Caco-2 (cell line): ENCODE data around the gene AGBL2. TPM values are rescaled to one million over a fixed set of nuclear protein-coding genes. Genes with fewer than 3 reads are reported as not detected.
"Not testable (repeated sequence)": the region's sequence is repeated elsewhere in the genome, so short reads cannot be mapped to it uniquely, and the experiment has no call there.

ENCODE experiments used
- BruUV-seq: library from RNA; stranded (reverse); fragments of 400-500 nt; replicated peaks from 2 replicates; lab custom pipeline; 2021; lab: Mats Ljungman, UMichigan
- CTCF ChIA-PET: fragments of 300-600 bp; sonication (Branson Sonifier 250); formaldehyde crosslinking; loops from one replicate; lab custom pipeline; 2022; ENCODE audit warnings: antibody characterized with exemption; lab: Charles Lee
- POLR2A ChIA-PET: fragments of 300-600 bp; sonication (Branson Sonifier 250); formaldehyde crosslinking; loops from one replicate; lab custom pipeline; 2022; ENCODE audit warnings: antibody characterized with exemption; lab: Charles Lee
- DNase-seq, 2 experiments: peaks; one replicate each; pipeline versions ENCODE4 v3.0.0 to v3.0.0-alpha.2; 2020 to 2022
- H3K27me3 ChIP-seq: replicated peaks from 2 replicates; pipeline ENCODE4 v1.6.0; 2011; ENCODE audit warnings: low read length; ENCODE audit not compliant: control insufficient read depth, insufficient read depth
- H3K36me3 ChIP-seq: 2 replicates; pipeline ENCODE4 v1.5.1; 2011; ENCODE audit warnings: low read length; ENCODE audit not compliant: control insufficient read depth, insufficient read depth
- H3K4me1 ChIP-seq: fragments of 250-450 bp; sonication (Bioruptor Pico); 2 replicates; pipeline ENCODE4 v1.5.1; 2020; ENCODE audit warnings: mild to moderate bottlenecking
- H3K4me3 ChIP-seq: 2 replicates; pipeline ENCODE4 v1.5.1; 2011; ENCODE audit warnings: low read depth, mild to moderate bottlenecking, control low read depth, low read length
- H3K9me3 ChIP-seq: fragments of 250-450 bp; sonication (Bioruptor Pico); 2 replicates; pipeline ENCODE4 v1.5.1; 2020; ENCODE audit warnings: mild to moderate bottlenecking, moderate library complexity
- H3K27ac Mint-ChIP-seq: one replicate; pipeline ENCODE4 v1.8.0; 2022; ENCODE audit warnings: mixed read lengths; ENCODE audit not compliant: unreplicated experiment
- H3K27me3 Mint-ChIP-seq: one replicate; pipeline ENCODE4 v1.8.0; 2022; ENCODE audit warnings: mixed read lengths; ENCODE audit not compliant: insufficient read depth, unreplicated experiment
- H3K36me3 Mint-ChIP-seq: one replicate; pipeline ENCODE4 v1.8.0; 2022; ENCODE audit warnings: mild to moderate bottlenecking, mixed read lengths; ENCODE audit not compliant: insufficient read depth, unreplicated experiment
- H3K4me1 Mint-ChIP-seq: one replicate; pipeline ENCODE4 v1.8.0; 2022; ENCODE audit warnings: low read depth, mixed read lengths; ENCODE audit not compliant: unreplicated experiment
- H3K4me3 Mint-ChIP-seq: one replicate; pipeline ENCODE4 v1.8.0; 2022; ENCODE audit warnings: mild to moderate bottlenecking, moderate library complexity, mixed read lengths; ENCODE audit not compliant: unreplicated experiment
- H3K9me3 Mint-ChIP-seq: one replicate; pipeline ENCODE4 v1.8.0; 2022; ENCODE audit warnings: mixed read lengths; ENCODE audit not compliant: unreplicated experiment
- intact Hi-C: fragments of 100-400 bp; cut with micrococcal nuclease; formaldehyde crosslinking; loops from one replicate; pipeline ENCODE4 v1.10.0; 2022; ENCODE audit not compliant: unreplicated experiment
- total RNA-seq: library from RNA; stranded (reverse); gene quantifications from 2 replicates; pipeline ENCODE4 v1.2.3, GENCODE V29; 2022
- TF ChIP-seq, protein P1 (sequence below), 2 experiments: fragments of 200-600 bp in 1 of 2; IDR thresholded peaks; 1 replicate in 1 of 2; 2 replicates in 1 of 2; pipeline versions ENCODE4 v1.5.1 to v1.8.0; 2011 to 2022; ENCODE audit warnings: antibody characterized with exemption in 1 of 2, control low read depth in 1 of 2, inconsistent platforms in 1 of 2, low read depth in 1 of 2, low read length in 1 of 2, mild to moderate bottlenecking in 1 of 2, moderate library complexity in 1 of 2; ENCODE audit not compliant: insufficient read depth in 1 of 2, severe bottlenecking in 1 of 2, unreplicated experiment in 1 of 2

AGBL2 gene
- total RNA-seq, 1 experiment from 2014 or later = 2.9 TPM

DNA sequence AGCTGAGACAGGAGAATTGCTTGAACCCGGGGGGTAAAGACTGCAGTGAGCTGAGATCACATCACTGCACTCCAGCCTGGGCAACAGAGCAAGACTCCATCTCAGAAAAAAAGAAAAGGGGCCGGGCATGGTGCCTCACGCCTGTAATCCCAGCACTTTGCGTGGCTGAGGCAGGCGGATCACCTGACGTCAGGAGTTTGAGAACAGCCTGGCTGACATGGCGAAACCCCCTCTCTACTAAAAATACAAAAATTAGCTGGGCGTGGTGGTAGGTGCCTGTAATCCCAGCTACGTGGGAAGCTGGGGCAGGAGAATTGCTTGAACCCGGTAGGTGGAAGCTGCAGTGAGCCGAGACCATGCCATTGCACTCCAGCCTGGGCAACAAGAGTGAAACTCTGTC is 78.8 kb downstream of the AGBL2 start:
- H3K4me3 Mint-ChIP-seq, H3K4me1 Mint-ChIP-seq, BruUV-seq, H3K4me3 ChIP-seq, H3K9me3 Mint-ChIP-seq, H3K27me3 Mint-ChIP-seq, H3K27me3 ChIP-seq, intact Hi-C loops, H3K27ac Mint-ChIP-seq, DNase-seq, H3K9me3 ChIP-seq, POLR2A ChIA-PET, H3K4me1 ChIP-seq, CTCF ChIA-PET, H3K36me3 ChIP-seq: not testable (repeated sequence)
- H3K36me3 Mint-ChIP-seq = peaks cover 82% of the 10 kb centered on the region

DNA sequence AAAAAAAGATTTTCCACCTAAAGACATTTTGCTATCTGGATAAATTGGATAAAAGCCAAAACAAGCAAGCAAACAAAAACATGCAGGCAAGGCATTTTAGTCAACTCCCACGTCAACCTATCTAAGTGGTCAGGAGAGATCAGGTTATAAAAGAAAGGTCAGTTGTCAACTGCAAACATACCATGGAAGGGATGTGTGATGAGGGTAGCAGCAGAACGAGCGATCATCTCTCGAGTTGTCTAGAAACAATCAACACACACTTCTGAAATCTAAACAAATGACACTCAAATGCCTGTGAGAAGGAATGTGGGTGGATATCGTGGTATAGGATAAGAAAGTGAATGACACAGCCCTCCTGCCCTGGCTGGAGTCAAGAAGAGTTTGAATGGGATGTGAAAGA is 83.7 kb downstream of the AGBL2 start:
- CTCF ChIA-PET = no interaction called here

DNA sequence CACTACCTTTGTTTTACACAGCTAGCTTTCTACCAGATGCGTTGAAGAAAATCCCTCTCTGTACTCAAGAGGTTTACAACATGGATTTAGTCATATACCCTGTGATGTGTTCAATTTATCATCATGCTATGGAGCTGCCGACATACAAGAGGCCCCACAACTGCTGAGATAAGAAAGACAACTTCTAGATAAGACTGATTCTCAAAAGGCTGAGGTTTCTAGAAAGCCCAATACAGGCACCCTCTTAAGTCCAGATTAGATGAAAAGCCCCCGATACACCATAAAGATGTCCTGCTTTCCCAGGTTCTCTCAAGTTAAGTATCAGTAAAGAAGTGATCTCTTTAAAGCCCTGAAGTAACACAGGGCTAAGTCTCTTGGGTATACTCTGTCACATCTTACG is 87.1 kb downstream of the AGBL2 start:
- Histone ChIP-seq H3K9me3 (no peaks in the 10 kb centered on the region), H3K4me3 (no peak overlapping the region), H3K4me1 (peaks cover 6% of the 10 kb centered on the region; the same call in 1 of the 2 replicates), H3K36me3 (peaks cover 3% of the 10 kb centered on the region), H3K27me3 (no peaks in the 10 kb centered on the region)
- ChIA-PET CTCF (interaction anchor here (1.2 kb wide), 1 partner anchor 156 kb away, joined by 5 read pairs; no protein-coding TSS in a partner anchor), POLR2A (no interaction called here)
- DNase-seq = no peak
- no TSS peak for BruUV-seq
- no peak overlapping the region for H3K4me3 Mint-ChIP-seq
- H3K9me3 Mint-ChIP-seq = no peaks in the 10 kb centered on the region
- TF ChIP-seq, protein P1, sequence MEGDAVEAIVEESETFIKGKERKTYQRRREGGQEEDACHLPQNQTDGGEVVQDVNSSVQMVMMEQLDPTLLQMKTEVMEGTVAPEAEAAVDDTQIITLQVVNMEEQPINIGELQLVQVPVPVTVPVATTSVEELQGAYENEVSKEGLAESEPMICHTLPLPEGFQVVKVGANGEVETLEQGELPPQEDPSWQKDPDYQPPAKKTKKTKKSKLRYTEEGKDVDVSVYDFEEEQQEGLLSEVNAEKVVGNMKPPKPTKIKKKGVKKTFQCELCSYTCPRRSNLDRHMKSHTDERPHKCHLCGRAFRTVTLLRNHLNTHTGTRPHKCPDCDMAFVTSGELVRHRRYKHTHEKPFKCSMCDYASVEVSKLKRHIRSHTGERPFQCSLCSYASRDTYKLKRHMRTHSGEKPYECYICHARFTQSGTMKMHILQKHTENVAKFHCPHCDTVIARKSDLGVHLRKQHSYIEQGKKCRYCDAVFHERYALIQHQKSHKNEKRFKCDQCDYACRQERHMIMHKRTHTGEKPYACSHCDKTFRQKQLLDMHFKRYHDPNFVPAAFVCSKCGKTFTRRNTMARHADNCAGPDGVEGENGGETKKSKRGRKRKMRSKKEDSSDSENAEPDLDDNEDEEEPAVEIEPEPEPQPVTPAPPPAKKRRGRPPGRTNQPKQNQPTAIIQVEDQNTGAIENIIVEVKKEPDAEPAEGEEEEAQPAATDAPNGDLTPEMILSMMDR (IDR thresholded peaks at IDR 0.05; ENCODE audit: insufficient read depth in 1 of 2, low read depth in 1 of 2, low read length in 1 of 2, severe bottlenecking in 1 of 2, unreplicated experiment in 1 of 2) = no peak
- no peaks in the 10 kb centered on the region for H3K4me1 Mint-ChIP-seq
- H3K27ac Mint-ChIP-seq = no peak overlapping the region
- no peaks in the 10 kb centered on the region for H3K27me3 Mint-ChIP-seq
- peaks cover 88% of the 10 kb centered on the region for H3K36me3 Mint-ChIP-seq
- intact Hi-C loops = no loop called here

More for the DNA sequence above, 83.7 kb downstream of the AGBL2 start:
- Histone ChIP-seq H3K4me3 (no peak overlapping the region), H3K36me3 (peaks cover 2% of the 10 kb centered on the region; the same call in 1 of the 2 replicates), H3K9me3 (no peaks in the 10 kb centered on the region), H3K27me3 (no peaks in the 10 kb centered on the region), H3K4me1 (peaks cover 6% of the 10 kb centered on the region; the same call in 1 of the 2 replicates)
- H3K4me1 Mint-ChIP-seq = no peaks in the 10 kb centered on the region
- H3K27me3 Mint-ChIP-seq = no peaks in the 10 kb centered on the region
- BruUV-seq = no TSS peak
- POLR2A ChIA-PET = no interaction called here
- no peak overlapping the region for H3K4me3 Mint-ChIP-seq
- H3K36me3 Mint-ChIP-seq = peaks cover 93% of the 10 kb centered on the region
- TF ChIP-seq, protein P1 (IDR thresholded peaks at IDR 0.05; ENCODE audit: insufficient read depth in 1 of 2, low read depth in 1 of 2, low read length in 1 of 2, severe bottlenecking in 1 of 2, unreplicated experiment in 1 of 2) = no peak
- no peaks in the 10 kb centered on the region for H3K9me3 Mint-ChIP-seq
- intact Hi-C loops = no loop called here
- no peak overlapping the region for H3K27ac Mint-ChIP-seq
- DNase-seq = no peak
